ENCODE results near the gene ZBTB20.
A peak's percentile ranks its signal among the peaks of the same experiment; 100 is the strongest.

Gene ZBTB20

DNA sequence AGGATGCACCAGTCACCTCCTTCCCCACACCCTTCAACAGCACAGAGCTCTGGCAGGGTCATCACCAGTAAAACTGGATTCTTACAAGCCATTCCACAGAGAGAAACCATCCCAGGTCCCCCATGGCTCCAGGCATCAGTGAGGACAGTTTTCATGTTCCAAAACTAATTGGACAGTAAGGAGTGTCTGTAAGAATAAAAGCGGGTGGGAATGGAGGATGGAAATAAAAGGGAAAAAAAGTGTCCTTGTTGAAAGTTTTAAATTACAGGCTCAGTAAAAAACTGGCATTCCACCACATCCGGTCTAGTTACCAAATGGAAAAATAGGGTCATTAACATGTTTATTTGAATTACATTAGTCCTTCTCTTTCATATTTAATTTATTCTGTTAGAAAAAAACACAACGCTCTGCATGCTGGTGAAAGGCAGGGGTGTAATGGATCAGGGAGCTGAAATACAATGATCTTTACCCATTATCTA is 735.9 kb downstream of the ZBTB20 start:
- no peak for DNase-seq (ENCODE audit: low read depth in 2 of 2)

GRCh38 chr3:114408736-114409670 is 738.1 kb downstream of the ZBTB20 start:
- DNase-seq (ENCODE audit: low read depth in 2 of 2), result no peak

- DNase-seq (ENCODE audit: low read depth in 2 of 2), result no peak
These were observed 740.2 kb downstream of the ZBTB20 start for GRCh38 chr3:114406922-114407321.

GRCh38 chr3:114406286-114406685 is 740.8 kb downstream of the ZBTB20 start:
- no peak for DNase-seq (ENCODE audit: low read depth in 2 of 2)

GRCh38 chr3:114405202-114405990 is 741.7 kb downstream of the ZBTB20 start:
- no peak for DNase-seq (ENCODE audit: low read depth in 2 of 2)

- DNase-seq (ENCODE audit: low read depth in 2 of 2), result no peak
These were observed 742.5 kb downstream of the ZBTB20 start for GRCh38 chr3:114404590-114404989.

DNA sequence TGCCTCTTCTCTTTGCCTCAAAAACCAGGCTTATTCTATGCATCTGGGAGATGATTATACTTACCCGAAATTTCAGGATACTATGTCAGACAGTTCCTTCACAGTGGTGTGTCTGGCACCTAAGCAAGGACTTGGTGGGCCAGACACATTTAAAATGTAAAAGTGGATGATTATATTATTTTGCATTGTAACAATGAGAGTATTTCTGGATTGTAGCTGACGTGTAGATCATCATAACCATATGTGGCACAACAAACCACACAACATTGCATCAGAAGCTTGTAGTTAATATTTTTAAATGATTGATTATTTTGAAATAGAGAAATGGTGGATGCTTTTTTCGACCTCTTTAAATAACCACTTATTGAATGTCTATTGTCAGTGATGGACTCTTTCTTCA is 744.2 kb downstream of the ZBTB20 start:
- no peak for DNase-seq (ENCODE audit: low read depth in 2 of 2)

- no peak for DNase-seq (ENCODE audit: low read depth in 2 of 2)
These were observed 745.7 kb downstream of the ZBTB20 start for GRCh38 chr3:114401346-114401745.

GRCh38 chr3:114400371-114400770 is 746.7 kb downstream of the ZBTB20 start:
- DNase-seq (ENCODE audit: low read depth in 2 of 2), result no peak

GRCh38 chr3:114394551-114394950 is 752.5 kb downstream of the ZBTB20 start:
- DNase-seq (ENCODE audit: low read depth in 2 of 2), result no peak

GRCh38 chr3:114393367-114394072 is 753.6 kb downstream of the ZBTB20 start:
- DNase-seq (ENCODE audit: low read depth in 2 of 2), result no peak

DNA sequence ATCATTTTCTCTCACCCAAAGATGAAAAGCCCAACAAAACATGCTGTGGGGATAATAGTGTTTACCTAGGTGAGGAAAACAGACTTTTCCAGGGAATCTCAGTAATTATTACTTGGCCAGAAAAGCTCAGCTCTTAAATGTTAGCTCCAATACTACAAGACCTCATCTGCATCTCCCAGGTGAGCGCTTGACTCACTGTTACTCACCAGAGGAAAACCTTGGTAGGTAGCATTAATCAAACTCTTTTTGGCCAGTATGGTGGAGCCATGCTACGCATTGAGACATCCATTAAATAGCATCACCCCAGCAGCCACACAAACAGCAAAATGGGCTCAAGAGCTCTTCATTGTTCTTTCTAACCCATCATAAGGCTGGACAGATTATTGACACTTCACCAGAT is 754.3 kb downstream of the ZBTB20 start:
- DNase-seq (ENCODE audit: low read depth in 2 of 2), result no peak

DNA sequence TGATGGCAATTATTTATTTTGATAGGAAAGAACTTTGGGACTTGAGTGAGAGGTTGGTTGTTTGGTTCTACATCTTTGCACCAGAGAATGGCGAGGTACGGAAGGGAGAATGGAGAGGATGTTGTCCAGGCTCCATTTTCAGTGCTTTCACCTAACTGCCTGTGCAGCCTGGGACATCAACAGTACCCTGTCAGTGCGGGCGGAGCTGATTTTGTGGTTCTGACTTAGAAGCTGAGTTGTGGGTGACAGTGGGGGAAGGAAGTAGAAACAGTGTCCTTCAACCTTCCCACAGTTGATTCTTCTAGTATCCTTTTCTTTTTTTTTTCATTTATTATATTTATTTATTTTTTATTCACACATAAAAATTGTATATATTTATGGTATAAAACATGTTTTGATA is 757.9 kb downstream of the ZBTB20 start:
- no peak for DNase-seq (ENCODE audit: low read depth in 2 of 2)

GRCh38 chr3:114384558-114384903 is 762.6 kb downstream of the ZBTB20 start:
- no peak for DNase-seq (ENCODE audit: low read depth in 2 of 2)

DNA sequence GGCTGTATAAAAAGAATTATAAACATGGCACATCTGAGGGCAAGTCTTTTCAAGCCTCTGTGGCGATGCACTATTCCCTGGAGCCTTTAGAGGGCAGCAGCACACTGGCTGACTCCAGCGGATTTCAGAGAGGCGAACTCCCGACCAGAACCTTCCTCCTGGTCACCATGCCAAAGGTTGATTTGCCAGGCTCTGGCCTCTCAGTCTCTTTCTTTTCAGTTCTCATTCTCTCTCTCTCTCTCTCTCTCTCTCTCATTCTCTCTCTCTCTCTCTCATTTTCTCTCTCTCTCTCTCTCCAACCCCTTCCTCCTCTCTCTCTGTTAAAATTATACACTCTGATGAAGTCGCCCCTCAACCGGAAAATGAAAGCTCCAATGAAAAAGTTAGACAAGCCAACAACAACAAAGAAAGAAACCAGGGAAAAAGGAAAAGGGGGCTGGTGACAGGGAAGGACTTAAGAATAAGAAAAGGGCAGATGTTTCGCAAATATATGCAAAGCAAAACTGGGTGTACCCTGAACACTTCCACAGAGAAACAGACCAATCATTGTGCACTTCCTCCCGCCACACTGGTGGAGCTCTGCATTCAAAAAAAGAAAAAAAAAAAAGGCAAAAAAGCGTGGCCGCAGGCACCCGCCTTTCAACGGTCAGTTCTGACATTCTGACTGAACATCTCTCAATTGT is 763.1 kb downstream of the ZBTB20 start:
- DNase-seq (ENCODE audit: low read depth in 2 of 2), result peak; percentile 42 to 44

- DNase-seq (ENCODE audit: low read depth in 2 of 2), result peak; percentile 67
These were observed 766.8 kb downstream of the ZBTB20 start for GRCh38 chr3:114380233-114380651.

- DNase-seq (ENCODE audit: low read depth in 2 of 2), result no peak
These were observed 767.8 kb downstream of the ZBTB20 start for GRCh38 chr3:114379266-114379665.

DNA sequence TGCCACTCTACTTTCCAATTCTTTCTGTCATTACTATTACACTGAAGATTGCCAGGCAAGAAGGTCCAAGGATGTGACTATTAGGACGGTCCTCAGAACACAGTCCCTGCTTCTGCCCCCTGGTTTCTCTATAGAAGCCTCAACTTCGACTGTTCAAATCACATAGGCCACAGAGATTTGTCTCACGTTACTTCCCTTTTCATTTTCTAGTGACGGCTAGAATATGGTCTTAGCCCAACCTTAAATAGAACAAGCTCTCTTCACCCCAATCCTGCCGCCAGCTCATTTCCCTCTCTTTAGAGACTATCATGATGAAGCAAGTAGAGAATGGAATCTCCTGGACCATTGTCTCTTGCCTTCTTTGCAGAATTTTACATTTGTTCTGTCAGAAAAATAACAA is 768.3 kb downstream of the ZBTB20 start:
- no peak for DNase-seq (ENCODE audit: low read depth in 2 of 2)

DNA sequence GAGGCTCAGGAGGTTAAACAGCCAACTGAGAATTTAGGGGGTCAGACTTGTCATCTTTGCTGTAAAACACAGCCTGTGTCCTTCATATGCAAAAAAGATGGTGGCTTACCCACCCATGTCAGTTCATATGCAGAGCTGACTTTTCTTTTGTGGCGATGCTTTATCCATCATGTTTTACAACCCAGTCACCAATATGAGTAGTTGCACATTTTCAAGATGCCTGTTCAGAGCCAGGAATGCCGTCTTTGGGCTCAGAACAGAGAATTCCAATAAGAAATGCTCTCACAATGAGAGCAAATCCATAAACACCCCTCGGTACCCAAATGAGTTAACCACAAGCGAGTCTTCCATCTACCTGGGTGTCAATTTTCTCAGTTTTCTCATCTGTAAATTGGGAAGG is 769.7 kb downstream of the ZBTB20 start:
- no peak for DNase-seq (ENCODE audit: low read depth in 2 of 2)

GRCh38 chr3:114376516-114377185 is 770.4 kb downstream of the ZBTB20 start:
- DNase-seq (ENCODE audit: low read depth in 2 of 2), result no peak
